H1 (cell line): ENCODE data around the gene VPS37C.

Experiments
- BRCA1 ChIP-seq: IDR thresholded peaks from 2 replicates; pipeline ENCODE4 v1.6.1; 2012; ENCODE audit warnings: low read depth, low read length, improper control_type of control experiment
- CEBPB ChIP-seq: IDR thresholded peaks from 2 replicates; pipeline ENCODE4 v1.6.1; 2012; ENCODE audit warnings: low read depth, low read length
- EZH2 ChIP-seq: fragments of 200-600 bp; sonication (generic); IDR thresholded peaks from 2 replicates; pipeline ENCODE4 v1.7.1; 2012; ENCODE audit warnings: low read depth, mild to moderate bottlenecking, moderate library complexity, low read length, inconsistent platforms; ENCODE audit not compliant: severe bottlenecking
- PHF8 ChIP-seq: fragments of 200-600 bp; sonication (generic); conservative IDR thresholded peaks from 2 replicates; pipeline ENCODE4 v1.7.1; 2012; ENCODE audit warnings: low read depth, mild to moderate bottlenecking, inconsistent platforms, low read length, moderate library complexity
- POLR2A ChIP-seq, 2 experiments: IDR thresholded peaks; 1 replicate in 1 of 2; 2 replicates in 1 of 2; pipeline ENCODE4 v1.6.1; 2011; ENCODE audit warnings: low read depth in 2 of 2, low read length in 2 of 2, mild to moderate bottlenecking in 2 of 2; ENCODE audit errors: control extremely low read depth in 1 of 2
- POLR2AphosphoS5 ChIP-seq: IDR thresholded peaks from 2 replicates; pipeline ENCODE4 v1.6.1; 2011; ENCODE audit warnings: low read depth, low read length
- SIN3A ChIP-seq, 2 experiments: IDR thresholded peaks in 1 of 2; conservative IDR thresholded peaks in 1 of 2; 2 replicates each; pipeline ENCODE4 v1.6.1; 2011 to 2012; ENCODE audit warnings: low read length in 2 of 2, improper control_type of control experiment in 1 of 2, low read depth in 1 of 2, mild to moderate bottlenecking in 1 of 2
- SP1 ChIP-seq: IDR thresholded peaks from 2 replicates; pipeline ENCODE4 v1.6.1; 2011; ENCODE audit warnings: low read depth, low read length
- SUZ12 ChIP-seq: fragments of 200-600 bp; sonication (generic); IDR thresholded peaks from 2 replicates; pipeline ENCODE4 v1.6.1; 2012; ENCODE audit warnings: mild to moderate bottlenecking, inconsistent platforms, low read length, moderate library complexity, mixed read lengths
- TAF1 ChIP-seq: IDR thresholded peaks from 2 replicates; pipeline ENCODE4 v1.6.1; 2011; ENCODE audit warnings: mild to moderate bottlenecking, low read depth, low read length
- TF ChIP-seq, protein P1 (sequence below): IDR thresholded peaks from 2 replicates; pipeline ENCODE4 v1.6.1; 2012; ENCODE audit warnings: inconsistent platforms
- TF ChIP-seq, protein P2 (sequence below), 3 experiments: IDR thresholded peaks; 1 replicate in 2 of 3; 2 replicates in 1 of 3; pipeline versions ENCODE4 v1.5.1 to v1.6.1; 2011; ENCODE audit warnings: low read length in 3 of 3, mild to moderate bottlenecking in 3 of 3, inconsistent platforms in 2 of 3, low read depth in 1 of 3, moderate library complexity in 1 of 3; ENCODE audit not compliant: insufficient read depth in 1 of 3; ENCODE audit errors: control extremely low read depth in 1 of 3

GRCh38 chr11:61174273-61174672 lies 13.0 kb upstream of the VPS37C start:
- TF ChIP-seq, protein P1, sequence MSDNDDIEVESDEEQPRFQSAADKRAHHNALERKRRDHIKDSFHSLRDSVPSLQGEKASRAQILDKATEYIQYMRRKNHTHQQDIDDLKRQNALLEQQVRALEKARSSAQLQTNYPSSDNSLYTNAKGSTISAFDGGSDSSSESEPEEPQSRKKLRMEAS, result no peak
- TF ChIP-seq, protein P2, sequence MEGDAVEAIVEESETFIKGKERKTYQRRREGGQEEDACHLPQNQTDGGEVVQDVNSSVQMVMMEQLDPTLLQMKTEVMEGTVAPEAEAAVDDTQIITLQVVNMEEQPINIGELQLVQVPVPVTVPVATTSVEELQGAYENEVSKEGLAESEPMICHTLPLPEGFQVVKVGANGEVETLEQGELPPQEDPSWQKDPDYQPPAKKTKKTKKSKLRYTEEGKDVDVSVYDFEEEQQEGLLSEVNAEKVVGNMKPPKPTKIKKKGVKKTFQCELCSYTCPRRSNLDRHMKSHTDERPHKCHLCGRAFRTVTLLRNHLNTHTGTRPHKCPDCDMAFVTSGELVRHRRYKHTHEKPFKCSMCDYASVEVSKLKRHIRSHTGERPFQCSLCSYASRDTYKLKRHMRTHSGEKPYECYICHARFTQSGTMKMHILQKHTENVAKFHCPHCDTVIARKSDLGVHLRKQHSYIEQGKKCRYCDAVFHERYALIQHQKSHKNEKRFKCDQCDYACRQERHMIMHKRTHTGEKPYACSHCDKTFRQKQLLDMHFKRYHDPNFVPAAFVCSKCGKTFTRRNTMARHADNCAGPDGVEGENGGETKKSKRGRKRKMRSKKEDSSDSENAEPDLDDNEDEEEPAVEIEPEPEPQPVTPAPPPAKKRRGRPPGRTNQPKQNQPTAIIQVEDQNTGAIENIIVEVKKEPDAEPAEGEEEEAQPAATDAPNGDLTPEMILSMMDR (IDR thresholded peaks at IDR 0.05; ENCODE audit: control extremely low read depth in 1 of 3, insufficient read depth in 1 of 3, low read depth in 1 of 3, low read length in 3 of 3), result no peak
- TF ChIP-seq SUZ12 (no peak), POLR2A (IDR thresholded peaks at IDR 0.05; ENCODE audit: control extremely low read depth in 1 of 2, low read depth in 2 of 2, low read length in 2 of 2) (no peak), CEBPB (no peak), BRCA1 (no peak), EZH2 (no peak), SIN3A (conservative IDR thresholded peaks at IDR 0.05 in 1 of 2, IDR thresholded peaks at IDR 0.05 in 1 of 2; ENCODE audit: low read depth in 1 of 2, low read length in 2 of 2) (no peak), PHF8 (no peak), POLR2AphosphoS5 (no peak), TAF1 (no peak), SP1 (no peak)
